Measurements from ENCODE around the gene EGLN3. TPM values are rescaled to one million over a fixed set of nuclear protein-coding genes. Genes with fewer than 3 reads are reported as not detected.

Gene EGLN3
- total and polyA plus RNA-seq, 2 of the 13 experiments (the other 11 are each of a cell fraction or from before 2014, with no cell fraction given) = 0.18 to 27.3 TPM

GRCh38 chr14:33938131-33938949 is 12.5 kb downstream of the EGLN3 start (continued):
- no peak for TF ChIP-seq KIAA2018 (CRISPR knock-in tag; IDR thresholded peaks at IDR 0.05; ENCODE audit: borderline replicate concordance)
- no peak; the same call in 1 of the 2 replicates for TF ChIP-seq ARNT2 (CRISPR knock-in tag; IDR thresholded peaks at IDR 0.05; ENCODE audit: low read depth)
- TF ChIP-seq NFATC3 (CRISPR knock-in tag; IDR thresholded peaks at IDR 0.05) = no peak
- no peak for TF ChIP-seq GATAD1 (CRISPR knock-in tag; IDR thresholded peaks at IDR 0.05)
- no peak for TF ChIP-seq ZNF546 (CRISPR knock-in tag; conservative IDR thresholded peaks at IDR 0.05)
- TF ChIP-seq ARID3A (IDR thresholded peaks at IDR 0.05; ENCODE audit: low read depth, low read length) = peak; percentile 52
- no peak for TF ChIP-seq ZBTB40 (IDR thresholded peaks at IDR 0.05)
- TF ChIP-seq ZBTB40 (CRISPR knock-in tag; IDR thresholded peaks at IDR 0.05) = peak; percentile 76
